H1 (cell line): ENCODE data around the gene LCN12. TPM values are rescaled to one million over a fixed set of nuclear protein-coding genes. Genes with fewer than 3 reads are reported as not detected.

Experiments used
- CTCF ChIA-PET: fragments of 300-600 bp; sonication (Branson Sonifier 250); formaldehyde crosslinking; loops from one replicate; lab custom pipeline; 2021; ENCODE audit not compliant: partially characterized antibody; lab: Charles Lee
- POLR2A ChIA-PET: fragments of 300-600 bp; sonication (Branson Sonifier 250); formaldehyde crosslinking; loops from one replicate; lab custom pipeline; 2021; ENCODE audit warnings: inconsistent platforms; ENCODE audit not compliant: partially characterized antibody; lab: Charles Lee
- DNase-seq, 2 experiments: peaks; one replicate each; pipeline versions ENCODE4 v3.0.0 to v3.0.0-alpha.2; 2010 to 2022; ENCODE audit warnings: low spot score in 2 of 2, low read depth in 1 of 2, mixed read lengths in 1 of 2
- FAIRE-seq: peaks from 2 replicates; lab custom pipeline; 2011; peaks lifted over from hg19 to GRCh38; lab: Jason Lieb, UNC
- H2AFZ ChIP-seq: 2 replicates; pipeline ENCODE4 v1.8.1; 2012; ENCODE audit warnings: low read length, inconsistent platforms
- H2AK5ac ChIP-seq: 2 replicates; pipeline ENCODE4 v1.6.1; 2013; ENCODE audit warnings: low read depth, low read length
- H2BK120ac ChIP-seq: replicated peaks from 2 replicates; pipeline ENCODE3; 2013; ENCODE audit warnings: low read depth, low read length, inconsistent platforms
- H2BK12ac ChIP-seq: 2 replicates; pipeline ENCODE4 v1.6.1; 2013; ENCODE audit warnings: low read depth, low read length
- H2BK15ac ChIP-seq: 2 replicates; pipeline ENCODE4 v1.6.1; 2013; ENCODE audit warnings: low read length
- H2BK20ac ChIP-seq: 2 replicates; pipeline ENCODE4 v1.6.1; 2013; ENCODE audit warnings: low read length
- H2BK5ac ChIP-seq: 2 replicates; pipeline ENCODE4 v1.6.1; 2013; ENCODE audit warnings: low read depth, low read length
- H3K14ac ChIP-seq: 2 replicates; pipeline ENCODE4 v1.6.1; 2013; ENCODE audit warnings: inconsistent platforms; ENCODE audit not compliant: insufficient read length
- H3K18ac ChIP-seq: 2 replicates; pipeline ENCODE4 v1.6.1; 2013; ENCODE audit warnings: low read length; ENCODE audit errors: extremely low read depth
- H3K23ac ChIP-seq: 2 replicates; pipeline ENCODE4 v1.6.1; 2013; ENCODE audit warnings: inconsistent platforms; ENCODE audit not compliant: insufficient read length
- H3K23me2 ChIP-seq: 2 replicates; pipeline ENCODE4 v1.6.1; 2013; ENCODE audit warnings: low read depth, low read length
- H3K27ac ChIP-seq: 2 replicates; pipeline ENCODE4 v1.6.1; 2011; ENCODE audit warnings: low read depth, low read length, inconsistent platforms
- H3K27me3 ChIP-seq, 4 experiments: replicated peaks in 1 of 4; 1 replicate in 1 of 4; 2 replicates in 3 of 4; pipeline versions ENCODE4 v1.6.1 to v1.8.1; 2011 to 2013; ENCODE audit warnings: low read length in 3 of 4, mild to moderate bottlenecking in 3 of 4, inconsistent platforms in 2 of 4, mixed read lengths in 2 of 4, moderate library complexity in 1 of 4; ENCODE audit not compliant: control insufficient read depth in 3 of 4, insufficient read depth in 3 of 4; ENCODE audit errors: extremely low read depth in 1 of 4
- H3K36me3 ChIP-seq, 4 experiments: 2 replicates each; pipeline versions ENCODE4 v1.6.1 to v1.8.1; 2011 to 2013; ENCODE audit warnings: mild to moderate bottlenecking in 4 of 4, low read length in 3 of 4, moderate library complexity in 2 of 4, control low read depth in 1 of 4, inconsistent platforms in 1 of 4; ENCODE audit not compliant: insufficient read depth in 4 of 4, control insufficient read depth in 2 of 4
- H3K4ac ChIP-seq: replicated peaks from 2 replicates; pipeline ENCODE3; 2013; ENCODE audit warnings: low read length, low read depth, mixed read lengths, inconsistent platforms; ENCODE audit not compliant: insufficient read length
- H3K4me1 ChIP-seq, 4 experiments: replicated peaks in 1 of 4; 1 replicate in 1 of 4; 2 replicates in 3 of 4; pipeline versions ENCODE4 v1.6.1 to v1.8.1; 2011 to 2013; ENCODE audit warnings: low read length in 3 of 4, inconsistent platforms in 2 of 4, mixed read lengths in 1 of 4; ENCODE audit not compliant: insufficient read depth in 4 of 4, control insufficient read depth in 3 of 4
- H3K4me2 ChIP-seq, 2 experiments: 2 replicates each; pipeline versions ENCODE4 v1.6.1 to v1.8.1; 2011 to 2013; ENCODE audit warnings: low read depth in 2 of 2, low read length in 2 of 2, control low read depth in 1 of 2, inconsistent platforms in 1 of 2, mild to moderate bottlenecking in 1 of 2; ENCODE audit not compliant: insufficient read depth in 1 of 2
- H3K4me3 ChIP-seq, 4 experiments: fragments of 200-600, 300-600 bp in 1 of 4; sonication (generic), shearing (Covaris generic), sonication (Bioruptor Twin) in 1 of 4; 2 replicates each; pipeline versions ENCODE4 v1.5.1 to v1.8.1; 2011 to 2016; ENCODE audit warnings: low read length in 4 of 4, low read depth in 3 of 4, control low read depth in 2 of 4, inconsistent platforms in 2 of 4, mild to moderate bottlenecking in 2 of 4, mixed read lengths in 1 of 4, moderate library complexity in 1 of 4; ENCODE audit not compliant: insufficient read depth in 2 of 4; ENCODE audit errors: extremely low read depth in 1 of 4
- H3K56ac ChIP-seq: replicated peaks from 2 replicates; pipeline ENCODE3; 2013; ENCODE audit warnings: low read depth, mild to moderate bottlenecking, mixed read lengths, low read length, inconsistent platforms; ENCODE audit not compliant: insufficient read length
- H3K79me1 ChIP-seq: 2 replicates; pipeline ENCODE4 v1.6.1; 2013; ENCODE audit warnings: low read depth, low read length, control low read depth
- H3K79me2 ChIP-seq, 2 experiments: 2 replicates each; pipeline versions ENCODE4 v1.6.1 to v1.8.1; 2012 to 2013; ENCODE audit warnings: low read length in 2 of 2, mild to moderate bottlenecking in 2 of 2, inconsistent platforms in 1 of 2; ENCODE audit not compliant: insufficient read depth in 2 of 2, control insufficient read depth in 1 of 2
- H3K9ac ChIP-seq, 4 experiments: replicated peaks in 1 of 4; 1 replicate in 1 of 4; 2 replicates in 3 of 4; pipeline versions ENCODE4 v1.6.1 to v1.8.1; 2011 to 2013; ENCODE audit warnings: low read depth in 3 of 4, low read length in 3 of 4, control low read depth in 2 of 4, mild to moderate bottlenecking in 2 of 4, moderate library complexity in 2 of 4, inconsistent platforms in 1 of 4; ENCODE audit errors: extremely low read depth in 1 of 4
- H3K9me3 ChIP-seq, 2 experiments: 2 replicates each; pipeline versions ENCODE4 v1.6.1 to v1.8.1; 2012 to 2013; ENCODE audit warnings: mild to moderate bottlenecking in 2 of 2, moderate library complexity in 2 of 2, control low read depth in 1 of 2, inconsistent platforms in 1 of 2, low read depth in 1 of 2, low read length in 1 of 2, mixed read lengths in 1 of 2; ENCODE audit not compliant: insufficient read depth in 2 of 2
- H4K20me1 ChIP-seq, 2 experiments: replicated peaks in 1 of 2; 2 replicates each; pipeline versions ENCODE3 to v1.8.1; 2011 to 2013; ENCODE audit warnings: inconsistent platforms in 2 of 2, low read length in 2 of 2, mild to moderate bottlenecking in 1 of 2; ENCODE audit not compliant: insufficient read depth in 2 of 2, control insufficient read depth in 1 of 2
- H4K5ac ChIP-seq: 2 replicates; pipeline ENCODE4 v1.6.1; 2013; ENCODE audit warnings: low read length, low read depth, mixed read lengths, inconsistent platforms; ENCODE audit not compliant: insufficient read length
- H4K8ac ChIP-seq: 2 replicates; pipeline ENCODE4 v1.8.0; 2013; ENCODE audit warnings: mild to moderate bottlenecking, moderate library complexity, low read length, inconsistent platforms; ENCODE audit not compliant: insufficient read depth; ENCODE audit errors: extremely low read depth
- H4K91ac ChIP-seq: replicated peaks from 2 replicates; pipeline ENCODE3; 2013; ENCODE audit warnings: low read length, mixed read lengths, inconsistent platforms; ENCODE audit not compliant: insufficient read length
- ATF2 ChIP-seq: IDR thresholded peaks from 2 replicates; pipeline ENCODE4 v1.6.1; 2012; ENCODE audit warnings: low read length, inconsistent platforms
- CBX5 ChIP-seq: fragments of 300-800, 300-1000 bp; sonication (generic); IDR thresholded peaks from 2 replicates; pipeline ENCODE4 v1.7.1; 2016; ENCODE audit warnings: antibody characterized with exemption, low read length, low read depth
- POU5F1 ChIP-seq: IDR thresholded peaks from 2 replicates; pipeline ENCODE4 v1.6.1; 2011; ENCODE audit warnings: low read depth, mild to moderate bottlenecking, low read length, moderate library complexity
- RAD21 ChIP-seq, 2 experiments: IDR thresholded peaks in 1 of 2; conservative IDR thresholded peaks in 1 of 2; 2 replicates each; pipeline ENCODE4 v1.6.1; 2011; ENCODE audit warnings: low read depth in 2 of 2, low read length in 2 of 2, improper control_type of control experiment in 1 of 2, inconsistent platforms in 1 of 2, mild to moderate bottlenecking in 1 of 2, moderate library complexity in 1 of 2
- RNF2 ChIP-seq: fragments of 200-900, 300-1000 bp; sonication (generic); IDR thresholded peaks from 2 replicates; pipeline ENCODE4 v1.7.1; 2016; ENCODE audit warnings: borderline replicate concordance, low read depth, mild to moderate bottlenecking, antibody characterized with exemption, low read length; ENCODE audit not compliant: poor library complexity, severe bottlenecking; ENCODE audit errors: missing control alignments
- SIX5 ChIP-seq: IDR thresholded peaks from 2 replicates; pipeline ENCODE4 v1.6.1; 2011; ENCODE audit warnings: mild to moderate bottlenecking, low read depth, low read length
- TEAD4 ChIP-seq: IDR thresholded peaks from 2 replicates; pipeline ENCODE4 v1.6.1; 2012; ENCODE audit warnings: low read depth, low read length, inconsistent platforms, mixed read lengths
- WGBS, 2 experiments: shearing (Covaris generic) in 1 of 2; methylation state at CpG; one replicate each; pipeline versions ENCODE4 v1.1.6 to v1.1.7; 2013 to 2015; ENCODE audit warnings: low lambda C conversion rate in 2 of 2, mixed read lengths in 2 of 2, inconsistent platforms in 1 of 2, low coverage in 1 of 2, missing lambda C conversion rate in 1 of 2; ENCODE audit not compliant: insufficient replicate concordance in 2 of 2, insufficient coverage in 1 of 2, insufficient read length in 1 of 2; ENCODE audit errors: extremely low coverage in 1 of 2, missing lambda C conversion rate in 1 of 2; 5-methylcytosine and 5-hydroxymethylcytosine counted together
- polyA plus RNA-seq, 7 experiments: library from polyadenylated mRNA; depleted of rRNA in 3 of 7; stranded (reverse) in 5 of 7; unstranded in 2 of 7; fragments of >200 nt in 5 of 7; fragments of 200-250 nt in 2 of 7; gene quantifications; 1 replicate in 5 of 7; 2 replicates in 1 of 7; 4 replicates in 1 of 7; pipeline versions ENCODE4 v1.2.1 to v1.2.3, GENCODE V29; 2011 to 2013; ENCODE audit warnings: missing spikeins in 2 of 7, mixed read lengths in 2 of 7
- total RNA-seq: library from RNA; stranded (reverse); fragmentation: NEBNext Ultra II Directional; extraction: Animal tissue kit (Norgen Biotek cat#: 25700); gene quantifications from 2 replicates; pipeline ENCODE4 v1.2.1, GENCODE V29; 2021
- TF ChIP-seq, protein P1 (sequence below): IDR thresholded peaks from 2 replicates; pipeline ENCODE4 v1.6.1; 2011; ENCODE audit warnings: low read depth, mild to moderate bottlenecking, low read length; ENCODE audit not compliant: insufficient read depth

Gene LCN12
- total and polyA plus RNA-seq, 2 of the 8 experiments (the other 6 are each of a cell fraction or from before 2014, with no cell fraction given) = 1.1 to 1.7 TPM

- Histone ChIP-seq H4K91ac (no peak overlapping the region), H3K23ac (no peak overlapping the region), H2BK15ac (no peak overlapping the region), H4K5ac (no peak overlapping the region), H2BK120ac (no peak overlapping the region), H2BK12ac (no peak overlapping the region), H3K14ac (no peak overlapping the region), H2BK20ac (no peak overlapping the region), H3K23me2 (peaks cover 5% of the 10 kb centered on the region; the same call in 1 of the 2 replicates), H3K27ac (no peak overlapping the region), H2BK5ac (no peak overlapping the region), H4K20me1 (peaks cover 7 to 32% of the 10 kb centered on the region in 2 experiments), H3K27me3 (no peaks in the 10 kb centered on the region), H3K4ac (no peak overlapping the region), H2AFZ (no peak overlapping the region), H3K4me1 (peaks cover 0 to 11% (median 7%) of the 10 kb centered on the region in 4 experiments; a peak in 5 of 7 replicates), H2AK5ac (no peak overlapping the region), H3K36me3 (peaks cover 12 to 34% (median 16%) of the 10 kb centered on the region in 4 experiments; a peak in 7 of 8 replicates), H3K79me1 (no peaks in the 10 kb centered on the region; the same call in 1 of the 2 replicates), H3K9me3 (no peaks in the 10 kb centered on the region), H3K18ac (no peak overlapping the region), H3K56ac (no peak overlapping the region), H3K9ac (no peak overlapping the region), H4K8ac (no peak overlapping the region; the same call in 1 of the 2 replicates), H3K79me2 (peaks cover 0 to 3% of the 10 kb centered on the region in 2 experiments; a peak in 1 of 4 replicates), H3K4me3 (no peak overlapping the region), H3K4me2 (no peak overlapping the region; a peak in 1 of 4 replicates)
- DNase-seq = no peak
- FAIRE-seq = no peak
- WGBS, 2 experiments = 93% methylated on average over 54 of the region's 60 CpGs; no CpG with 5 or more reads in 1 of the 2 experiments
- CTCF ChIA-PET = interaction anchor here (1.2 to 2.1 kb wide), 2 partner anchors 46 to 126 kb away, joined by 3 to 5 read pairs; no protein-coding TSS in a partner anchor
- POLR2A ChIA-PET = interaction anchor here (0.7 to 1.0 kb wide), 3 partner anchors 12 to 83 kb away, joined by 3 to 4 read pairs (median 3); no protein-coding TSS in a partner anchor
- TF ChIP-seq RNF2 (no peak), RAD21 (IDR thresholded peaks at IDR 0.05 in 1 of 2, conservative IDR thresholded peaks at IDR 0.05 in 1 of 2; ENCODE audit: low read depth in 2 of 2, low read length in 2 of 2) (no peak), SIX5 (no peak), POU5F1 (no peak), TEAD4 (no peak), CBX5 (no peak), ATF2 (no peak)
- TF ChIP-seq, protein P1, sequence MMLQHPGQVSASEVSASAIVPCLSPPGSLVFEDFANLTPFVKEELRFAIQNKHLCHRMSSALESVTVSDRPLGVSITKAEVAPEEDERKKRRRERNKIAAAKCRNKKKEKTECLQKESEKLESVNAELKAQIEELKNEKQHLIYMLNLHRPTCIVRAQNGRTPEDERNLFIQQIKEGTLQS = no peak
These were observed 9.8 kb upstream of the LCN12 start for GRCh38 chr9:136942112-136942880.
